Measurements from ENCODE around the gene ABCC11.

DNA sequence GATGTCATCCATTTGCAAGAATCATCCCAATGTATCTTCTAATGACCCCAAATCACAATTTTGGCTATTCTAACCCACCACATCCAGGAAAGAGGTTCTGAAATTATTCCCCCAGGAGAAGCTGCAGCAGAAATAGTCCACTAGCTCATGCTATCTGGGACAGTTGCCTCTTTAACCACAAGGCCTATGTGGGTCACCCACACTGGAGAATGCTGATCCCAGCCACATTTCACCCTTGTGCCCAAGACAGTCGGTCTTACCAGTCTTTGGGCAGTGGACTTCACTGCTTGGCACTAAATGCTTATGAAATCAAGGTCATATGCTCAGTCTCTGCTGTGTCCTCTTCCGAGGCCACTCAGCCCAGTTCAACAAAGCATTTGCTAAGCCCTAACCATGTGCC lies 118.6 kb downstream of the ABCC11 start:
- TF ChIP-seq, protein P1, sequence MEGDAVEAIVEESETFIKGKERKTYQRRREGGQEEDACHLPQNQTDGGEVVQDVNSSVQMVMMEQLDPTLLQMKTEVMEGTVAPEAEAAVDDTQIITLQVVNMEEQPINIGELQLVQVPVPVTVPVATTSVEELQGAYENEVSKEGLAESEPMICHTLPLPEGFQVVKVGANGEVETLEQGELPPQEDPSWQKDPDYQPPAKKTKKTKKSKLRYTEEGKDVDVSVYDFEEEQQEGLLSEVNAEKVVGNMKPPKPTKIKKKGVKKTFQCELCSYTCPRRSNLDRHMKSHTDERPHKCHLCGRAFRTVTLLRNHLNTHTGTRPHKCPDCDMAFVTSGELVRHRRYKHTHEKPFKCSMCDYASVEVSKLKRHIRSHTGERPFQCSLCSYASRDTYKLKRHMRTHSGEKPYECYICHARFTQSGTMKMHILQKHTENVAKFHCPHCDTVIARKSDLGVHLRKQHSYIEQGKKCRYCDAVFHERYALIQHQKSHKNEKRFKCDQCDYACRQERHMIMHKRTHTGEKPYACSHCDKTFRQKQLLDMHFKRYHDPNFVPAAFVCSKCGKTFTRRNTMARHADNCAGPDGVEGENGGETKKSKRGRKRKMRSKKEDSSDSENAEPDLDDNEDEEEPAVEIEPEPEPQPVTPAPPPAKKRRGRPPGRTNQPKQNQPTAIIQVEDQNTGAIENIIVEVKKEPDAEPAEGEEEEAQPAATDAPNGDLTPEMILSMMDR (IDR thresholded peaks at IDR 0.05) = no peak
- TF ChIP-seq EP300 (IDR thresholded peaks at IDR 0.05) = no peak
- TF ChIP-seq POLR2A (IDR thresholded peaks at IDR 0.05) = no peak

Measured in sigmoid colon (tissue), 4 donors.